Umbilical cord (tissue), 2 donors: ENCODE data around the gene KRTAP4-2. TPM values are rescaled to one million over a fixed set of nuclear protein-coding genes. Genes with fewer than 3 reads are reported as not detected.
"Not testable (repeated sequence)": the region's sequence is repeated elsewhere in the genome, so short reads cannot be mapped to it uniquely, and the experiment has no call there.

ENCODE experiments used
- DNase-seq: peaks from one replicate; pipeline ENCODE4 v3.0.0-alpha.2; 2015; ENCODE audit warnings: low spot score
- total RNA-seq: library from RNA; depleted of rRNA; stranded (reverse); fragments of >200 nt; gene quantifications from one replicate; pipeline ENCODE4 v1.2.3, GENCODE V29; 2014; ENCODE audit warnings: low replicate concordance; ENCODE audit not compliant: insufficient read depth

KRTAP4-2 gene
- total RNA-seq, result not detected

DNA sequence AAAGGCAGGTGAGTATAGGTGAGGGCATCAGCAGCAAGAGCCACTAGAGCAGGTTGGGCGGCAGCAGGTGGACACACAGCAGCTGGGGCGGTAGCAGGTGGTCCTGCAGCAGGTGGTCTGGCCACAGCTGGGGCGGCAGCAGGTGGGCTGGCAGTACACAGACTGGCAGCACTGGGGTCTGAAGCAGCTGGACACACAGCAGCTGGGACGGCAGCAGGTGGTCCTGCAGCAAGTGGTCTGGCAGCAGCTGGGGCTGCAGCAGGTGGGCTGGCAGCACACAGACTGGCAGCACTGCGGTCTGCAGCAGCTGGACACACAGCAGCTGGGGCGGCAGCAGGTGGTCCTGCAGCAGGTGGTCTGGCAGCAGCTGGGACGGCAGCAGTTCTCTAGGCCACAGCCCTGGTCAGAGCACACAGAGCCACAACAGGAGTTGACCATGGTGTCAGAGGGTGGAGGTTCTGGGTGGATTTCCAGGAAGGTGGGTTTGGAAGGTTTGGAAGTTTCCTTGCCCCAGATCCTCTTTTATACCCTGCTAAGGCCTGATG lies at the start of gene KRTAP4-2:
Gene KRTAP4-2, minus strand, starts transcription at position 495 of the 545 bp plus-strand sequence. Its CDS starts 57 bp downstream, at position 438.
- DNase-seq, result no peak

DNA sequence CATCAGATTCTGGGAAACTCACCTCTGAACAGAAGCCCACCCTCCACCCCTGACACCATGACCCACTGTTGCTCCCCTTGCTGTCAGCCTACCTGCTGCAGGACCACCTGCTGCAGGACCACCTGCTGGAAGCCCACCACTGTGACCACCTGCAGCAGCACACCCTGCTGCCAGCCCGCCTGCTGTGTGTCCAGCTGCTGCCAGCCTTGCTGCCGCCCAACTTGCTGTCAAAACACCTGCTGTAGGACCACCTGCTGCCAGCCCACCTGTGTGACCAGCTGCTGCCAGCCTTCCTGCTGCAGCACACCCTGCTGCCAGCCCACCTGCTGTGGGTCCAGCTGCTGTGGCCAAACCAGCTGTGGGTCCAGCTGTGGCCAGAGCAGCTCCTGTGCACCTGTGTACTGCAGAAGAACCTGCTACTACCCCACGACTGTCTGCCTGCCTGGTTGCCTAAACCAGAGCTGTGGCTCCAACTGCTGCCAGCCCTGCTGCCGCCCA lies 48.6 kb upstream of the KRTAP4-2 start, which contains the start of gene KRTAP9-2:
Gene KRTAP9-2, plus strand, starts transcription at position 51 of the 498 bp plus-strand sequence. Its CDS starts 7 bp downstream, at position 58.
- not testable (repeated sequence) for DNase-seq

DNA sequence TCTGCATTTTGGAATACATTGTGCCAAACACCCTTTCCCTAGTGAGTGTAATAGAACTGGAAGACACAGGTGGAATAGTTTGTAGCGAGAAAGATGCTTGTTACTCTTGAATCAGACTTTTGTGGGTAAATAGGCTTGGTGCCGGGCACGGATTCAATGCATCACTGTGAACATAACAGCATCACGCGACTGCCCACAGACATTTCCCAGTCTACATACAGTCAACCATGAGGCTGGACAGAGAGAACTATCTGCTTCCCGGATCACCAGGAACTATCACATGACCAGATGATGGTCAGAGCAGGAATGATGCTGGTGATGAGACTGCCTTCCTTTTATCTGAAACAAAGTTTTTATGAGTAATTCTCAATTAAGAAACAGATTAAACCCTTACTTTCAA lies 48.0 kb upstream of the KRTAP4-2 start:
- no peak for DNase-seq

DNA sequence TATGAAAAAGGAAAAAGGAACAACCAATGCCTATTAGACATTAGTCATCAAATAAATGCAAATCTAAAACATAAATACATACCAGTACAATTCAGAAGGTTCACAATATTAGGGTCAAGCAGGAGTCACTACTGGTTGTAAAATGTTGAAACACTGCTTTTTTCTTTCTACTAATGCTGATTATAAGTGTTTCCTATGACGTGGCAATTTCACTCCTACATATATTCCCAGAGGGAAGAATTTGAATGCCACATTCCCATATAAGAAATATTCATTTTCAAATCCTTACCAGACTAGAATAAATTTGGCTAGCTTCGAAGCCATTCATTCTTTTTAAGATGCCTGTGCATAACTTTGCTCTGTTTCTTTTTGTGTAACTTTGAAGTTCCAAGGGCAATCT lies 45.8 kb upstream of the KRTAP4-2 start:
- no peak for DNase-seq

DNA sequence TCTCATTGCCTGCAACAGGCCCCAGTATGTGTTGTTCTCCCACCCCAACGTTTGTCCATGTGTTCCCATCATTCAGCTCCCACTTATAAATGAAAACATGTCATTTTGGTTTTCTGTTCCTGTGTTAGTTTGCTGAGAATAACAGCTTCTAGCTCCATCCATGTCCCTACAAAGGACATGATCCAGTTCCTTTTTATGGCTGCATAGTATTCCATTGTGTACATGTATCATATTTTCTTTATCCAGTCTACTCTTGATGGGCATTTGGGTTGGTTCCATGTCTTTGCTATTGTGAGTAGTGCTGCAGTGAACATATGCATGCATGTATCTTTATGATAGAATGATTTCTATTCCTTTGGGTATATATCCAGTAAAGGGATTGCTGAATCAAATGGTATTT lies 37.7 kb upstream of the KRTAP4-2 start:
- DNase-seq, result no peak

DNA sequence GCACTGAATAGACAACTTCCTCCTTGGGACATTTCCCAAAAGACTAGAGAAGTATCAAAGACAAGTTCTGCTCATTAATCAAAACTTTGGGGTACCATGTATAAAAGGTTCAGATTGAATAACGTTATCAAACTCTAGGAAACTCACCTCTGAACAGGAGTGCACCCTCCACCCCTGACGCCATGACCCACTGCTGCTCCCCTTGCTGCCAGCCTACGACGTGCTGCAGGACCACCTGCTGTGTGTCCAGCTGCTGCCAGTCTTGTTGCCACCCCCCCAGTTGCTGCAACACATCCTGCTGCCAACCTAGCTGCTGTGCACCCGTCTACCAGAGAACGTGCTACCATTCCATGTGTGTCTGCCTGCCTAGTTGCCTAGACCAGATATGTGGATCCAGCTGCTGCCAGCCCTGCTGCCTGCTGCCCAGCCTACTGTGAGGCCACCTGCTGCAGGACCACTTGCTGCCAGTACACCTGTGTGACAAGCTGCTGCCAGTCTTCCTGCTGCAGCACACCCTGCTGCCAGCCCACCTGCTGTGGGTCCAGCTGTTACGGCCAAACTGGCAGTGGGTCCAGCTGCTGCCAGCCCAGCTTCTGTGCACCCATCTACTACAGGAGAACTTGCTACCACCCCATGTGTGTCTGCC lies 34.6 kb upstream of the KRTAP4-2 start:
- DNase-seq, result no peak

DNA sequence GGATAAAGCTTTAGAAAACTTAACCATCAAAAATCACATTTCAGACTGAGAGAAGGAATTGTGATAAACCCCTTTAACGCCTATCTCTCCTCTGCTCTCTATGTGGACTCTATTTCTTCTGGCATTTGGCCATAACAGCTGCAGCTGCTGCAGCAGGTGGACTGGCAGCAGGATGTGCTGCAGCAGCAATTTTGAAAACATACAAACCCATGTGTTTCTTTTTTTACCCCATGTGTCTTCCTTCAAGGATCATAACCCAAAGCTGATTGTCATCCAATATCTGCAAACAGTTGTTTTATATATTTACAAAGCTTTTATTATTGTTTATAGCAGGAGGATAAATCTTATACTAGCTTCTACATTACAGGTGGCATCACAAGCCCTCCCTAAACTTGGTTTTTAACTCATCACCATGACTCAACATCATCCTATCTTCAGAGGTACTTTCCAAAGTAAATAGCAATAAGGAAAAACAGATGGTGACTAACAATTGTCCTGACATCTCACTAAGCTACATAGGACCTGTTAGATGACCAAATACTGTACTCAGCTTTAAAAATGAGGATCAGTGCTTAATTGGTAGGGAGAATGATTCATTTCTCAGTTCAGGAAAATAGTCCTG lies 33.9 kb upstream of the KRTAP4-2 start:
- no peak for DNase-seq

DNA sequence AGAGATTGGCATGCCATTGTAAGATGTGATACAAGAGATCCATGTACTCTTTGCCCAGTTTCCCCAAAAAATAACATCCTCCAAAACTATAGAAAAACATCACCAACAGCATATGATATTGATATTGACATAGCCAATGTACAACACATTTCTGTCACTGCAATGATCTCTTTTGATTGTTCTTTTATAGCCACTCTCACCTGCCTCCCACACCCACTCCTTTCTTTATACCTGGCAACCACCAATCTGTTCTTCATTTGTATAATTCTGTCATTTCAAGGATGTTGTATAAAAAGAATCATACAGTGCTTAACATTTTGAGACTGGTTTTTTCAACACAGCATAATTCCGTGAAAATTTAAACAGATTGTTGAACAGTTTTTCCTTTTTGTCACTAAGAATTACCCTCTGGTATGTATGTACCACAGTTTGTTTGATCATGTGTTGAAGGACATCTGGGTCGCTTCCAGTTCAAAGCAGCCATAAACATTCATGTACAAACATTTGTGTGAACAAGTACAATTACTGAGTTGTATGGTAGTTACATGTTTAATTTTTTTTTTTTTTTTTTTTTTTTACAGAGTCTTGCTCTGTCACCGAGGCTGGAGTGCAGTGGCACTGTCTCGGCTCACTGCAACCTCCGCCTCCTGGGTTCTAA lies 21.5 kb upstream of the KRTAP4-2 start:
- DNase-seq, result no peak

DNA sequence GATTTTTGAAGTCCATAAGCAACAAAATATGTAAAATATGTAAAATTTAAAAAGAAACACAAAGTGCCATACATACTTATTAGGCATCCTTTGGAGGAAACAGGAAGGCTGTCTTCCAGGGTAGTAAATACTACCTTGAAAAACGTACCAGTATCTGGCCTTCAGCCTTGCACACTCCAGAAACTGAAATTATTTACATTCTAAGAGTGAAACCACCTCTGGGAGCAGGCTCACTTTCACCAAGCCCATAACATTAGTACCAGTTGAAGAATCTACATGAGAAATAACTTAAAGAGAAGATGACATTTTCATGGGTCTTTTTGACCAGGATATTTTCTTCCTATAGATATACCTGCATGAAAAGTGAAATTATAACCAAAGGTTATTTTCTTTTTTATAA lies 18.0 kb upstream of the KRTAP4-2 start:
- DNase-seq, result no peak

DNA sequence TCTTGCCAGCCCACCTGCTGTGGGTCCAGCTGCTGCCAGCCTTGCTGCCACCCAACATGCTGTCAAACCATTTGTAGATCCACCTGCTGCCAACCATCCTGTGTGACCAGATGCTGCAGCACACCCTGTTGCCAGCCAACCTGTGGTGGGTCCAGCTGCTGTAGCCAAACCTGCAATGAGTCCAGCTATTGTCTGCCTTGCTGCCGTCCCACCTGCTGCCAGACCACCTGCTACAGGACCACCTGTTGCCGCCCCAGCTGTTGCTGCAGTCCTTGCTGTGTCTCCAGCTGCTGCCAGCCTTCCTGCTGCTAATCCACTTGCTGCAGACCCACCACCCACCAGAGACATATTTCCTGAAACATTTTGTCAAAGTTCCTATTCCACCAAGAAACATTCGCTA lies 12.3 kb upstream of the KRTAP4-2 start:
- no peak for DNase-seq

DNA sequence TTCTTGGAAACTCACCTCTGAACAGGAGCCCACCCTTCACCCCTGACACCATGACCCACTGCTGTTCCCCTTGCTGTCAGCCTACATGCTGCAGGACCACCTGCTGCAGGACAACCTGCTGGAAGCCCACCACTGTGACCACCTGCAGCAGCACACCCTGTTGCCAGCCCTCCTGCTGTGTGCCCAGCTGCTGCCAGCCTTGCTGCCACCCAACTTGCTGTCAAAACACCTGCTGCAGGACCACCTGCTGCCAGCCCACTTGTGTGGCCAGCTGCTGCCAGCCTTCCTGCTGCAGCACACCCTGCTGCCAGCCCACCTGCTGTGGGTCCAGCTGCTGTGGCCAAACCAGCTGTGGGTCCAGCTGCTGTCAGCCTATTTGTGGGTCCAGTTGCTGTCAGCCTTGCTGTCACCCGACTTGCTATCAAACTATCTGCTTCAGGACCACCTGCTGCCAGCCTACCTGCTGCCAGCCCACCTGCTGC lies 11.9 kb upstream of the KRTAP4-2 start, which contains the start of gene KRTAP9-1:
Gene KRTAP9-1, plus strand, starts transcription at position 51 of the 482 bp plus-strand sequence. Its CDS starts 0 bp downstream, at position 51.
- DNase-seq, result not testable (repeated sequence)

DNA sequence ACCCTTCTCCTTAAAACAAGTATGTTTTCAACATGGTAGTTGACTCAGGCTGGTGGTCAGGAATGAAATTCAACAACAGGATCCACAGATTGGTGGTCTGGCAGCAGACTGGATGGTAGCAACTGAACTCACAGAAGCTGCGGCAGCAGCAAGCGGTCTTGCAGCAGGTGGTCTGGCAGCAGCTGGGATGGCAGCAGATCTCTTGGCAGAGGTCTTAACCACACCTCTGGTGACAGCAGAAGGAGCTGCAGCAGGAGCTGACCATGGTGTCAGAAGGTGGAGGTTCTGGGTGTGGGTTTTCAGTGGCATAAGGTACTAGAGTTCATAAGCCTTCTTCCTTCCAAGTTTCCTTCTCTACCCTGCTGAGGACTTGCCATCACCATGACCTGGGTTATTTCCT lies 8.9 kb upstream of the KRTAP4-2 start:
- no peak for DNase-seq

DNA sequence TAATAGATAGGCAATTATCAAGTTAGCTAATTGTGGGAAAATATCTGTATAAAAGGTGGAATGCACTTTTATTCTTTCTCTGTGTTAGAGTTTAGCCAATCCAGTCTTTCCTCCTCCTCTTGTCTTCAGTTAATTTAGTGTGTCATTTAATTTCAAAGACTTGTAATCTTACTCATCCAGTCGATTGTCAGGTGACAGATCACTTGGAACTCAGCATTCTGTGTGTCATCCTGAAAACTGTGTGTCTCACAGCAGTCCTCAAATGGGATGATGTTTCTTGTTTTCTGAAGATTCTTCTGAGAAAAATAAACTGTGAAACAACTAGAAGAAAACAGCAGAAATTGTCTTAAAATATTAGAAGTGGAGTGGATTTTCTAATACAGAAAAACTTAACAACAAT lies 7.0 kb upstream of the KRTAP4-2 start:
- no peak for DNase-seq

DNA sequence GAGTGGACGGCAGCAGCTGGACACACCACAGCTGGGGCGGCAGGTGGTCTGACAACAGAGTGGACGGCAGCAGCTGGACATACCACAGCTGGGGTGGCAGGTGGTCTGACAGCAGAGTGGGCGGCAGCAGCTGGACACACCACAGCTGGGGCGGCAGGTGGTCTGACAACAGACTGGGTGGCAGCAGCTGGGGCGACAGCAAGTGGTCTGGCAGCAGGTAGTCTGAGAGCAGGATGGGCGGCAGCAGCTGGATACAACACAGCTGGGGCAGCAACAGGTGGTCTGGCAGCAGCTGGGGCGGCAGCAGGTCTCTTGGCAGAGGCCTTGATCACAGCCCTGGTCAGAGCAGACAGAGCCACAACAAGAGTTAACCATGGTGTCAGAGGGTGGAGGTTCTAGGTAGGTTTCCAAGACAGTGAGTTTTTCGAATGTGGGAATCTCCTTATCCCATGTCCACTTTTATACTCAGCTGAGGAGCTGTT lies 6.5 kb upstream of the KRTAP4-2 start, which contains the start of gene KRTAP4-1:
Gene KRTAP4-1, minus strand, starts transcription at position 432 of the 482 bp plus-strand sequence. Its CDS starts 57 bp downstream, at position 375.
- no peak for DNase-seq

DNA sequence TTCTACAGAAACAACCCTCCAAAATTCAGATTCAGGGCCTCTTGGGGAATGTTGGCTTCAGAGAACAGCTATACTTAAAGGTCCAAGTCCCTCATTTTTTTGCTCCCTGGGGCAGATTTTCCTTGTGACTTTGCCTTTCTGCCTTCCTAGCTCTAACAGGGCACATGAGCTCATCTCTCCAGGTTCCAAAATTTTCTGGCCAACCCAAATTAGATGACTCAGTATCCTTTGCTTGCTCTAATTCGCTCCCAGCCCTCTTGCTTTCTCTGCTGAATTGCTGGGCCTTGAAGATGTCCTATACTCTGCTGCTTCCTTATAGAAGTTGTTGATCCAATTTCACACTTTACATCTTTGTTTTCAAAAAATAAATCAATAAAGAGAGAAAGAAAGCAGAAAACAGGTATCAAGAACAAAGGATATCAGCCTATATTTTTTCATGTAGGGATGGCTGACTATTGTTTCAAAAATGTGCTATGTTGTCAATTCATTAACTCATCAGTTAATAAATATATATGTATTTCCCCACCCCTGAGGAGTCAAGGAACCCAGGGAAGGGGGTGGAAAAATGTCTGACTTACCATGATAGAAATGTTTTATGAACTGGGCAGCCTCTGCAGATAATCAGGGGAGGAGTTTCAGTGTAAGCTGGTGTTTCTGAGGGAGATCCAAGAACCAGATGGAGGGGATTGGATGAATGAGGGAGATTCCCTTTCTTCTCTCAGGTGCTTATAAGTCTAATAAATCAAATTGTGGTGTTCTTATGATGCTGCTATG lies 1.0 kb upstream of the KRTAP4-2 start:
- no peak for DNase-seq

DNA sequence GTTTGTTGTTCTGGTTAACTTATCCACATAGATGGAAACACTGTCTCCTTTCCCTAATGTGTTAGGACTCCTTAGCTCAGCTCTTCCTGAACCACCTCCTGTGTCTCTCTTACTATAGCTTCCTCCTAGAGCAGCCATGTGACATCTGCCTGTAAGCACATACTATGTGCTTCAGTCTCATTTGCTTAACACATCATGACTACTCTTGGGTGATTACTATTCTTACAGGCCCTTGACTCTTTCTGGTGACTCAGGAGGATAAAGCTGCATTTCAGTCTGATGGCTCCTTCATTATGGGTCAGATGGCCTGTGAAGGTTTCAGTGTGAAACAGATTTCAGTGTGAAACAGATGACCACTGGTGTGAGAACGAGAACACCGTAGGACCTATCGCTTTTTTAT lies 320 bp upstream of the KRTAP4-2 start:
- no peak for DNase-seq

DNA sequence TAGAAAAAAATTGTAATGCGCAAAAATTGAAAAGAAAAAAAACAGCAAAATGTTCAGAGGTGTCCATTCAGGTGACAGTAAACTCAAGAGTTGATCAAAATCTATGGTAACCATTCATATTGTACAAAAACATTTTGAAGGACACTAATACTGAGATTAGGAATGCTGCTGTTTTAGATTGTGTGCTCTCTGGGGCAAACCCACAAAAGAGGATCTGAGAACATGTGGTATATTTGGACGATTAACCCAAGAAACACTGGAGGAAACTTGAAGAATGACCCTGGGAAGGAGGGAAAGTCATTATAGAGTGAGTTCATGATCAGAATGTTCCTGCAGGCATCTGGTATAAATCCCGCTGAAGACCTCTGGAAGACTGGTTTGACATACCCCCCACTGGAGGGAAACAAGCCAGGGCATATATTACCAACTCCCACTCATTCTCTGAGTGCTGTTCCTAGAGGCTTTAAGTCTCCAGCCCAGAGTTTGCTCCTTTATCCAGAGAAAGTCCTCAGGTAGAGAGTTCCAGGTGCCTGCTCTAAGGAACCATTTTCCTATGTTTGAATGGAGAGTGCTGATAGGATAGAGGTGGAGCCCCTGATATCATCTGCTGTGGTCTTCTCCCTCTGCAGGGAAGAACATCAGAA lies 1.2 kb downstream of the KRTAP4-2 start:
- DNase-seq, result no peak

DNA sequence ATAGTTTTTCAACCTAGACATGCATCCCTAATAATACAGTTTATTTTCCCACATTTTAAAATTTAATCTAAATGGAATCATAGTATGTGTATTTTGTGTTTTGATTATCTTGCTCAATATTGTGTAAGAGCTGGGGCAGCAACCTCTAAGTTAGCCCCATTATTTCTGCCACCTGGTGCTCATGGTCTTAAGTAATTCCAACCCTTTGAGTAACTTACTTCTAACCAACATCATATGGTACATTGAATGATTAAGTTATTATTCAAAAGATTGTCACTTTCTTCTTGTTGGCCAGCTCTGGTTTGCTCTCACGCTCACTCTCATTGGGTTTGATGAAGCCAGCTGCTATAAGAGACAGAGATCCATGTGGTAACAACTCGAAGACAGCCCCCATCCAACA lies 6.1 kb downstream of the KRTAP4-2 start:
- DNase-seq, result no peak

DNA sequence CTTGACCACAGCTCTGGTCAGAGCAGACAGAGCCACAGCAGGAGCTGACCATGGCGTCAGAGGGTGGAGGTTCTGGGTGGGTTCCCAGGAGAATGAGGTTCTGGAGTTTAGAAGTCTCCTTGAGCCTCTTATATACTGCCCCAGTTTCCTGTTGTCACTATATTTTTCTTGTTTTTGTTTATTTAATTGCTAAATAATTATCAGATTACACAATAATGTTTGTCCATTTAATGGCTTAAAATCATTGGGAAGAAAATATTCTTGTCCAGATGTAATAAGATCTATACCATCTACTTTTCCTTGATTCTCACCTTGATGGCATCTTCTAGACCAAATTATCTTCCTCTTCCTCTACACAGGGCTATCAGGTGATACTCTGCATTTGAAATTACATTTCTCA lies 9.9 kb downstream of the KRTAP4-2 start, which contains the start of gene KRTAP4-3:
Gene KRTAP4-3, minus strand, starts transcription at position 101 of the 400 bp plus-strand sequence. Its CDS starts 49 bp downstream, at position 52.
- DNase-seq, result no peak

DNA sequence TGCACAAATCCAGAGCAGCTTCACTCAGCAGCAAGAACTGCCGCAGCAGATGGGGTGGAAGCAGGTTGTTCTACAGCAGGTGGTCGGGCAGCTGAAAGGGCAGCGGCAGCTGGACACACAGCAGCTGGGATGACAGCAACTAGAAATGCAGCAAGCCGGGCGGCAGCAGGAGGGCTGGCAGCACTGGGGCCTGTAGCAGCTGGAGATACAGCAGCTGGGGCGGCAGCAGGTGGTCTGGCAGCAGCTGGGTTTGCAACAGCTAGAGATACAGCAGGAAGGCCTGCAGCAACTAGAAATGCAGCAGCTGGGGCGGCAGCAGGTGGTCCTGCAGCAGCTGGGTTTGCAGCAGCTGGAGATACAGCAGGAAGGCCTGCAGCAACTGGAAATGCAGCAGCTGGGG lies 10.5 kb downstream of the KRTAP4-2 start:
- DNase-seq, result no peak
